HG03196 (cell line): ENCODE results near the gene FAXDC2.

Source experiments
- ATAC-seq: cut with Tn5 transposase; IDR thresholded peaks from one replicate; pipeline ENCODE4 v1.9.1; 2021; ENCODE audit not compliant: unreplicated experiment

Gene FAXDC2

GRCh38 chr5:154850255-154851062 lies at the start of gene FAXDC2:
Gene FAXDC2, minus strand, starts transcription at chr5:154850603. Its CDS starts 12,425 bp downstream, at chr5:154838178.
- no peak for ATAC-seq

- ATAC-seq = no peak
These were observed 49.7 kb upstream of the FAXDC2 start for GRCh38 chr5:154900066-154900465.

- no peak for ATAC-seq
These were observed 48.9 kb upstream of the FAXDC2 start for GRCh38 chr5:154899151-154899816.

GRCh38 chr5:154898210-154898609 lies 47.8 kb upstream of the FAXDC2 start:
- ATAC-seq = no peak

GRCh38 chr5:154896562-154897165 lies 46.3 kb upstream of the FAXDC2 start:
- ATAC-seq = no peak

GRCh38 chr5:154895606-154896561 lies 45.5 kb upstream of the FAXDC2 start:
- ATAC-seq = no peak

- ATAC-seq = no peak
These were observed 43.0 kb upstream of the FAXDC2 start for GRCh38 chr5:154893381-154893780.

GRCh38 chr5:154892369-154892771 lies 42.0 kb upstream of the FAXDC2 start:
- ATAC-seq = no peak

GRCh38 chr5:154885439-154885838 lies 35.0 kb upstream of the FAXDC2 start:
- no peak for ATAC-seq

- ATAC-seq = no peak
These were observed 34.0 kb upstream of the FAXDC2 start for GRCh38 chr5:154884424-154884823.

GRCh38 chr5:154881986-154882385 lies 31.6 kb upstream of the FAXDC2 start:
- no peak for ATAC-seq

- ATAC-seq = no peak
These were observed 28.4 kb upstream of the FAXDC2 start for GRCh38 chr5:154878642-154879335.

- ATAC-seq = no peak
These were observed 23.5 kb upstream of the FAXDC2 start for GRCh38 chr5:154873791-154874331.

- no peak for ATAC-seq
These were observed 21.3 kb upstream of the FAXDC2 start for GRCh38 chr5:154871734-154872133.

- ATAC-seq = no peak
These were observed 18.3 kb upstream of the FAXDC2 start for GRCh38 chr5:154868702-154869101.

- no peak for ATAC-seq
These were observed 16.4 kb upstream of the FAXDC2 start for GRCh38 chr5:154866841-154867240.

GRCh38 chr5:154865466-154866184 lies 15.2 kb upstream of the FAXDC2 start:
- no peak for ATAC-seq

- no peak for ATAC-seq
These were observed 13.1 kb upstream of the FAXDC2 start for GRCh38 chr5:154863291-154864080.

- no peak for ATAC-seq
These were observed 12.4 kb upstream of the FAXDC2 start for GRCh38 chr5:154862766-154863165.
